HG03139 (cell line): ENCODE measurements around the gene RASA3.

Experiments used
- ATAC-seq: cut with Tn5 transposase; IDR thresholded peaks from one replicate; pipeline ENCODE4 v1.9.1; 2021; ENCODE audit not compliant: unreplicated experiment

The RASA3 gene

GRCh38 chr13:113943821-113944565 is 188.4 kb downstream of the RASA3 start:
- ATAC-seq, result no peak

GRCh38 chr13:113942591-113943103 is 189.8 kb downstream of the RASA3 start:
- no peak for ATAC-seq

GRCh38 chr13:113941571-113942191 is 190.7 kb downstream of the RASA3 start:
- no peak for ATAC-seq

DNA sequence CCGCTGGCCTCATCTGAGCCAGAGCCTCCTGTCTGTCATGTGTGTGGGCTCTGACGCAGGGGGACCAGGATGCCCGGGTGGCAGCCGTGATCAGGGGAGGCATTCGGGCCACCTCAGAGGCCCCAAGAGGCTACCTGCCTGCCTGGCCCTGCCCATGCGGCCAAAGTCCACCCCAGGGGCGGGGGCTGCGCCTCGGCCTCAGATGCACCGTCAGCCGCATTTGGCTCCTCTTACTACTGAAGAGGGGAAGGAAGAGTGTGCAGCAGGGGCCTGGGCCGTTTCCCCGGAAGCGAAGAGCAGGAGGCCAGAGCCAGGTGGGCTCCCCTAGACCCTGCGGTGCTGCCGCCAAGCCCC is 192.5 kb downstream of the RASA3 start:
- no peak for ATAC-seq

DNA sequence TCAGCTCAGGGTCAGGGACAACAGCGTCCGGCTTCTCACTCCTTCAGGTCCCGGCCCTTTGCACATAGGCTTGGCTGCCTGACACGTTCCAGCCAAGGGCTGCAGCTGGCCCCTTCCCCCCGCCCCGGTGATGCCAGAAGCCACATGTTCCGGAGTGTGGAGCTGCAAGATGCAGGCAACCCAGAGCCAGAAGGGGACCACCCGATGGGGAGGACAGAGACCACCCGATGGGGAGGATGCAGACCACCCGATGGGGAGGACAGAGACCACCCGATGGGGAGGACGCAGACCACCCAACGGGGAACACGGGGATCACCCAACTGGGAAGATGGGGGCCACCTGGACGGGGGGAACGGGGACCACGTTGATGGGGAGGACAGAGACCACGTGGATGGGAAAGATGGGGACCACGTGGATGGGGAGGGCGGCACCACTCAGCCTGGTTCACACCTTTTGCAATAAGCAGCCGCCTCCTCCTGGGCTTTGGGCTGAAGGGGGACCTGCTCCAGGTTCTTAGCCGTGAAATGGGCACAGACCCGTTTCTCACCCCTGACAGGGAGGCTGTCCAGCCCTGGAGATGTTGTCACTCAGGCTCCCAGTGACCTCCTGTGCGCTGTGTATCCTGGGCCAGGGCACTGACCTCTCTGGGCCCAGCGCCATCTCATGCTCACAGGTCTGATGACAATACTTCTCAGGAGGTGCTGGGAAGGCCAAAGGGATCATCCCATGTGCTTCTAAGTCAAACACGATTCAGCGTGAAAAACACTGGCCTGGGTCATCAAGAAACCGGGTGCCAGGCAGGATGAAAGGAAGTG is 193.1 kb downstream of the RASA3 start:
- no peak for ATAC-seq

GRCh38 chr13:113938716-113939115 is 193.7 kb downstream of the RASA3 start:
- no peak for ATAC-seq

GRCh38 chr13:113938246-113938645 is 194.2 kb downstream of the RASA3 start:
- ATAC-seq, result no peak

DNA sequence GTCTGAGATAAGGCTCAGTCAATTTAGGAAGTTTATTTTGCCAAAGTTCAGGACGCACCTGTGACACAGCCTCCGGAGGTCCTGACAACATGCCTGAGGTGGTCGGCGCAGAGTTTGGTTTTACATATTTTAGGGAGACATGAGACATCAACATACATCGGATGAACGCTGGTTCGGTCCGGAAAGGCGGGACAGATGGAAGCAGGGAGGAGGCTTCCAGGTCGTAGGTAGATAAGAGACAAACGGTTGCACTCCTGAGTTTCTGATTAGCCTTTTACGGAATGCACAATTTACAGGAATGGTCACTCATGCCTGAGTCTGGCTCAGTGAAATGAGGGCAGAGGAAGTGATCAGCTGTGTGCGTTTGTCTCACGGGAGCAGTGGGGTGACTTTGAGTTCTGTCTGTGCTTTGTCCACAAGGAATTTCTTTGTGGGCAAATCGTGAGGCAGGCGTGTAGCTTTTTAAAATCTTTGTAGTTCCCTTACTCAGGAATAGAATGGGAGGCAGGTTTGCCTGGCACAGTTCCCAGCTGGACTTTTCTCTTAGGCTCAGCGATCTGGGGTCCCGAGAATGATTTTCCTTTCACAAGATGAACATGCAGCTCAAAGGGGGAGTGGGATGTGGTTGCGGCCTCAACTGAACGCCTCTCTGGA is 194.8 kb downstream of the RASA3 start:
- no peak for ATAC-seq

DNA sequence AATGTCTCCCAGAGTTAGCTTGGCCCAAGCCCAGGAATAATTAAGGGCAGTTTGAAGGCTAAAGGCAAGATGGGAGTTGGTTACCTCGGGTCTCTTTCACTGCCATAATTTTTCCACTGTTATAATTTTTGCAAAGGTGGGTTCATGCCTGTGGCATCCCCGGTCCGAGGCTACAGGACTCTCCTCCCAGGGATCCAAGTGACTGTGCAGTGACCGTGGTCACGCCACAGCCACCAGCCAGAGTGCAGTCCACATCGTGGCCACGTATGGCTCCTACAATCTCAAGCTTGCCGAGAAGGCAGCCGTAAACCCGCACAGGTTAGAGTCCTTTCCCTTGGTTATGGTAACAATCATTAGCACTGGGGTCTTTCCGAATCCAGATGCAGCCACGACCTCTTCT is 195.3 kb downstream of the RASA3 start:
- no peak for ATAC-seq

DNA sequence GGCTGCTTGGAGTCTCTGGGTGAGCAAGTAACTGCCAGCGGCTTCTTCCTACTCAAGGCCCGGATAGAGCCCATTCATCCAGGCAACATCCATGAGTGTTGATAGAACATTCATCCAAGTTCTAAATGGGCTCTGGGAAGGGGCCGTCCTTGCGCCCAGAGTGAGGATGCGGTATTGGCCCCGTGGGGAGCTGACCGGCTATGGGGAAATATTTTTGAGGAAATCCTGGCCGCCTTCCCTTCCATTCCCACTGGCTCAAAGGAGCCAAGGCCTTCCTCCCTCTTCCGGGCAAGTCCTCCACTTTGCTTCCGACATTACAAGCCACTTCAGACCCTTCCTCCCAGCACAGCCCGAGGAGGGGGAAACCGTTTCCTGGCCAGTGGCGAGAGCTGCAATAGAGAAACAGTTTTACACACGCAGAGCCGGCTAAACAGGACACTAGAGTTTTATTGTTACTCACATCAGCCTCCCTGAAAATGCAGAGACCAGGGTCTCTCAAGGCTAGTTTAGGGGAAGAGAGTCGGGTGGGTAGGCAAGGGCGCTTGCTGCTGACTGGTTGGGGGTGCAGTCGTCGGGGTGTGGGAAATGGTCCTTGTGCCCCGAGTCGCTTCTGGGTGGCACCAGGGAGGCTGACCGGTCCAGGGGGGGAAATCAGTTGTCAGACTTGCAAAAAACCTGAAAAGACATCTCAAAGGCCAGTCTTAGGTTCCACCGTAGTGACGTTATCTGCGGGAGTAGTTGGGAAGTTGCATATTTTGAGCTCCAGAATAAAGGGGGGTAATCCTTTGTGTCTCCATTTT is 196.1 kb downstream of the RASA3 start:
- ATAC-seq, result no peak

- ATAC-seq, result no peak
Measured at GRCh38 chr13:113935001-113935844, 197.2 kb downstream of the RASA3 start.

DNA sequence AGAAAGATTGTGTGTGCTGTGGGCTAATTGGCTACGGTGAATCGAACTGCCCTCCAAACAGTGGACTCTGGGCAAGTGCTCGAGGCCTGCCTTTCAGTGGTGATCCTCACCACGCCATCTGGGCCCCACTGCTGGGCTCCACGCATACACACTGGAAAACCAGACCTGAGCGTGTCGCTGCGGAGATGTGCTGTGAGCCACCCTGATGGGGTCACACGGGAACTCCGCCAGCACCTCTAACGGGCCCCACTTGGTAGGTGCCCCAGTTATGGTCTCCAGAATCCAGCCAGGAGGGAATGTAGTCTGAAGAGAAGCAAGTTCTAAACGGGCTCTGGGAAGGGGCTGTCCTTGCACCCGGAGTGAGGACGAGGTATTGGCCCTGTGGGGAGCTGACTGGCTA is 197.8 kb downstream of the RASA3 start:
- ATAC-seq, result no peak

- ATAC-seq, result no peak
Measured at GRCh38 chr13:113933901-113934300, 198.5 kb downstream of the RASA3 start.

- no peak for ATAC-seq
Measured at GRCh38 chr13:113931841-113932459, 200.5 kb downstream of the RASA3 start.

DNA sequence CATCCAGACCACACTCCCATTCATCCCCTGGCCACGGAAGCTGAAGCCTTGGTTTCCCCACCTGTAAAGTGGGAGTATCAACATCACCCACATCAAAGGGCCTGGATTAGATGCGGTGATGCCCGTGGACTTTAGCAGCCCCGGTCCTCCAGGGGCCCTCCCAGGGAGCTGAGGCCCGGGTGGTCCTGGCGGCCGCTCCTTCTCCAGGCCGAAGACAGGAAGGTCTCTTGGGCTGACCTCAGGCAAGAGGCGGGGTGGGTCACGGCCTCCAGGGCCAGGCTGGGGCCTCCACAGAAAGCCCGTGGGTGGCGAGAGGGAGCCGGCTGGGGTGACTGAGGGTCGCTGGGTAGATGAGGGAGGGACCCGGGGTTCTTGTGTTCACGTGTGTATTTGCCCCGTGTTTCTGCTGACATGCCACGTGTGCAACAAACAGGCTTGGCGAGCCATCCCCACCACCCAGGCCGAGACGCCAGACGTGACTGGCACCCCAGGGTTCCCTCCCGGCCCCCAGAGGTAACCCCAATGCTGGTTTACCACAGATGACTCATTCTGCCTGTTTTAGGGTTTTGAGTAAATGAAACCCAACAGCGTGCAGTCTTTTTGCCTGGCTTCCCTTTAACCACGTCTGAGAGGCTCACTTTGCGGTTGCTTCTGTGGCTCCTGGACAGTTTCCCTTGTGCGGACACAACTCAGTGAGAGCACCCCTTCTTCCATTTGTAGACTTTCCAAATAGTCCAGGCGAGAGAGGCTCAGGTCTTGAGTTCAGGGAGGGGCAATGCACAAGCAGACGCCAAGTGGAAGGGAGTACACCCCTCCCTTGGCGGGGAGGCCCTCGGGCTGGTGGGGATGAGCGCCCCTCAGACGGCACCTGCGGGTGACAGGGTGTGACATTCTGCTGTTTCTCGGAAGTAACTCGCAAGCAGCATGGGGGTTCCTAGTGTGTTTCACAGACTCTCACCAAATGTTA is 201.5 kb downstream of the RASA3 start:
- no peak for ATAC-seq

- ATAC-seq, result no peak
Measured at GRCh38 chr13:113929628-113930615, 202.5 kb downstream of the RASA3 start.
